Measurements from ENCODE around the gene PTGFRN. TPM values are rescaled to one million over a fixed set of nuclear protein-coding genes. Genes with fewer than 3 reads are reported as not detected.

PTGFRN gene
- total and polyA plus RNA-seq, 9 of the 15 experiments (the other 6 are each of a cell fraction or from before 2014, with no cell fraction given): 17.3 to 33.1 (median 25.7) TPM

DNA sequence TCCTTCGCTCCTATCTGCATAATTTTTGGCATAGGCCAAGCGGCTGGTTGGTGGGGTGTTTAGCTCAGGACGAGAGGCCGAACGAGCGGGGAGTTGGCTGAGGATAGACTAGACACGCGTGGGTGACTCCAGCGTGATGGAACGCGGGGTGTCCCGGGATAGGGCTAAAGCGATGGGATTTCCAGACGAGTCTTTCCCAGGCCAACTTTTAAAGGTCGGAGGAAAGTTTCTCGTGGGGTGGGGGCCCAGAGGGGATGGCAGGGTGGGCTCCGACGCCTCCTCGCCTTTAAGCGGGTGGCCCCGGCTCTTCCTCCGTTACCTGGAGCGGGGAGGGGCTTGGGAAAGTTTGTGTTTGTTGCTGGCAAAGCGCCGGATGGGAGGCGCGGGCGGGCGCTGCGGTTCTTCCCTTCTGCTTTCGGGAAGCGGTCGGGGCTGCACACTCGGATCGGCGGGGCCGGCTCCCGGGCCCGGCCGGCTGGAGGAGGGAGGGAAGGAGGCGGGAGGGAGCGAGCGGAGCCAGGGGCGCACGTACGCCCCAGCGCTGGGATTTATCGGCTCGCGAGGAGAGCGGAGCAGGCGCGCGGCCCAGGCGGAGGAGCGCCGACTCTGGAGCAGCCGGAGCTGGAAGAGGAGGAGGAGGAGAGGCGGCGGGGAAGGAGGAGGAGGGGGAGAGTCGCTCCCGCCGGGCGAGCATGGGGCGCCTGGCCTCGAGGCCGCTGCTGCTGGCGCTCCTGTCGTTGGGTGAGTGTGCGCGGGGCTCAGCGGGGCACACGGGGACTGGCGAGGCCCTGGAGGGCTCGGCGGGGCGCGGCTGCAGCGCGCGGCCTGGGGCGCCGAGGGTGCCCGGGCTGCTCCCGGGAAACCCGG is at the start of gene PTGFRN (continued):
- TF ChIP-seq HMG20A (CRISPR knock-in tag; conservative IDR thresholded peaks at IDR 0.05) (no peak), TAL1 (IDR thresholded peaks at IDR 0.05) (no peak), TOE1 (IDR thresholded peaks at IDR 0.05; ENCODE audit: borderline replicate concordance) (peak; percentile 35; the same call in 1 of the 2 replicates), TOE1 (CRISPR knock-in tag; IDR thresholded peaks at IDR 0.05; ENCODE audit: borderline replicate concordance, low read depth) (no peak), FOXJ3 (CRISPR knock-in tag; IDR thresholded peaks at IDR 0.05) (no peak), SOX6 (IDR thresholded peaks at IDR 0.05) (peak; percentile 22; the same call in 1 of the 2 replicates), CCNT2 (IDR thresholded peaks at IDR 0.05; ENCODE audit: borderline replicate concordance, extremely low read depth, insufficient read length, low read depth, low read length) (peak; percentile 65), TCF7L2 (IDR thresholded peaks at IDR 0.05; ENCODE audit: low read depth, low read length) (no peak), NFIC (IDR thresholded peaks at IDR 0.05) (peak; percentile 79), SUPT5H (IDR thresholded peaks at IDR 0.05) (peak; percentile 55; the same call in 1 of the 2 replicates), RAD21 (CRISPR knock-in tag; conservative IDR thresholded peaks at IDR 0.05 in 1 of 2, IDR thresholded peaks at IDR 0.05 in 1 of 2) (0 out of 4 replicates have a peak, but pooled peaks of 1 of the 2 experiments have one; percentile 6)
- TF ChIP-seq, protein P1, sequence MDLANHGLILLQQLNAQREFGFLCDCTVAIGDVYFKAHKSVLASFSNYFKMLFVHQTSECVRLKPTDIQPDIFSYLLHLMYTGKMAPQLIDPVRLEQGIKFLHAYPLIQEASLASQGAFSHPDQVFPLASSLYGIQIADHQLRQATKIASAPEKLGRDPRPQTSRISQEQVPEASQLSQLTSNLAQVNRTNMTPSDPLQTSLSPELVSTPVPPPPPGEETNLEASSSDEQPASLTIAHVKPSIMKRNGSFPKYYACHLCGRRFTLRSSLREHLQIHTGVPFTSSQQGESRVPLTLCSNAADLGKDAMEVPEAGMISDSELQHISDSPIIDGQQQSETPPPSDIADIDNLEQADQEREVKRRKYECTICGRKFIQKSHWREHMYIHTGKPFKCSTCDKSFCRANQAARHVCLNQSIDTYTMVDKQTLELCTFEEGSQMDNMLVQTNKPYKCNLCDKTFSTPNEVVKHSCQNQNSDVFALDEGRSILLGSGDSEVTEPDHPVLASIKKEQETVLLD (IDR thresholded peaks at IDR 0.05): 0 out of 2 replicates have a peak, but pooled peaks have one; percentile 8
- TF ChIP-seq, protein P2, sequence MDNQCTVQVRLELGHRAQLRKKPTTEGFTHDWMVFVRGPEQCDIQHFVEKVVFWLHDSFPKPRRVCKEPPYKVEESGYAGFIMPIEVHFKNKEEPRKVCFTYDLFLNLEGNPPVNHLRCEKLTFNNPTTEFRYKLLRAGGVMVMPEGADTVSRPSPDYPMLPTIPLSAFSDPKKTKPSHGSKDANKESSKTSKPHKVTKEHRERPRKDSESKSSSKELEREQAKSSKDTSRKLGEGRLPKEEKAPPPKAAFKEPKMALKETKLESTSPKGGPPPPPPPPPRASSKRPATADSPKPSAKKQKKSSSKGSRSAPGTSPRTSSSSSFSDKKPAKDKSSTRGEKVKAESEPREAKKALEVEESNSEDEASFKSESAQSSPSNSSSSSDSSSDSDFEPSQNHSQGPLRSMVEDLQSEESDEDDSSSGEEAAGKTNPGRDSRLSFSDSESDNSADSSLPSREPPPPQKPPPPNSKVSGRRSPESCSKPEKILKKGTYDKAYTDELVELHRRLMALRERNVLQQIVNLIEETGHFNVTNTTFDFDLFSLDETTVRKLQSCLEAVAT (IDR thresholded peaks at IDR 0.05): peak in 1 of 2 experiments; percentile 77; a peak in 1 of 4 replicates
- TF ChIP-seq, protein P3, sequence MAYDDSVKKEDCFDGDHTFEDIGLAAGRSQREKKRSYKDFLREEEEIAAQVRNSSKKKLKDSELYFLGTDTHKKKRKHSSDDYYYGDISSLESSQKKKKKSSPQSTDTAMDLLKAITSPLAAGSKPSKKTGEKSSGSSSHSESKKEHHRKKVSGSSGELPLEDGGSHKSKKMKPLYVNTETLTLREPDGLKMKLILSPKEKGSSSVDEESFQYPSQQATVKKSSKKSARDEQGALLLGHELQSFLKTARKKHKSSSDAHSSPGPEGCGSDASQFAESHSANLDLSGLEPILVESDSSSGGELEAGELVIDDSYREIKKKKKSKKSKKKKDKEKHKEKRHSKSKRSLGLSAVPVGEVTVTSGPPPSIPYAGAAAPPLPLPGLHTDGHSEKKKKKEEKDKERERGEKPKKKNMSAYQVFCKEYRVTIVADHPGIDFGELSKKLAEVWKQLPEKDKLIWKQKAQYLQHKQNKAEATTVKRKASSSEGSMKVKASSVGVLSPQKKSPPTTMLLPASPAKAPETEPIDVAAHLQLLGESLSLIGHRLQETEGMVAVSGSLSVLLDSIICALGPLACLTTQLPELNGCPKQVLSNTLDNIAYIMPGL (CRISPR knock-in tag; IDR thresholded peaks at IDR 0.05): no peak
- TF ChIP-seq, protein P4, sequence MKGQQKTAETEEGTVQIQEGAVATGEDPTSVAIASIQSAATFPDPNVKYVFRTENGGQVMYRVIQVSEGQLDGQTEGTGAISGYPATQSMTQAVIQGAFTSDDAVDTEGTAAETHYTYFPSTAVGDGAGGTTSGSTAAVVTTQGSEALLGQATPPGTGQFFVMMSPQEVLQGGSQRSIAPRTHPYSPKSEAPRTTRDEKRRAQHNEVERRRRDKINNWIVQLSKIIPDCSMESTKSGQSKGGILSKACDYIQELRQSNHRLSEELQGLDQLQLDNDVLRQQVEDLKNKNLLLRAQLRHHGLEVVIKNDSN (CRISPR knock-in tag; IDR thresholded peaks at IDR 0.05): no peak
- TF ChIP-seq, protein P5, sequence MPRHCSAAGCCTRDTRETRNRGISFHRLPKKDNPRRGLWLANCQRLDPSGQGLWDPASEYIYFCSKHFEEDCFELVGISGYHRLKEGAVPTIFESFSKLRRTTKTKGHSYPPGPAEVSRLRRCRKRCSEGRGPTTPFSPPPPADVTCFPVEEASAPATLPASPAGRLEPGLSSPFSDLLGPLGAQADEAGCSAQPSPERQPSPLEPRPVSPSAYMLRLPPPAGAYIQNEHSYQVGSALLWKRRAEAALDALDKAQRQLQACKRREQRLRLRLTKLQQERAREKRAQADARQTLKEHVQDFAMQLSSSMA (CRISPR knock-in tag; IDR thresholded peaks at IDR 0.05): 0 out of 2 replicates have a peak, but pooled peaks have one; percentile 40
- TF ChIP-seq, protein P6, sequence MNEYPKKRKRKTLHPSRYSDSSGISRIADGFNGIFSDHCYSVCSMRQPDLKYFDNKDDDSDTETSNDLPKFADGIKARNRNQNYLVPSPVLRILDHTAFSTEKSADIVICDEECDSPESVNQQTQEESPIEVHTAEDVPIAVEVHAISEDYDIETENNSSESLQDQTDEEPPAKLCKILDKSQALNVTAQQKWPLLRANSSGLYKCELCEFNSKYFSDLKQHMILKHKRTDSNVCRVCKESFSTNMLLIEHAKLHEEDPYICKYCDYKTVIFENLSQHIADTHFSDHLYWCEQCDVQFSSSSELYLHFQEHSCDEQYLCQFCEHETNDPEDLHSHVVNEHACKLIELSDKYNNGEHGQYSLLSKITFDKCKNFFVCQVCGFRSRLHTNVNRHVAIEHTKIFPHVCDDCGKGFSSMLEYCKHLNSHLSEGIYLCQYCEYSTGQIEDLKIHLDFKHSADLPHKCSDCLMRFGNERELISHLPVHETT (CRISPR knock-in tag; conservative IDR thresholded peaks at IDR 0.05 in 1 of 2, IDR thresholded peaks at IDR 0.05 in 1 of 2): 0 out of 4 replicates have a peak, but pooled peaks of 1 of the 2 experiments have one; percentile 34
